ENCODE measurements around the gene HECW1.

The HECW1 gene

DNA sequence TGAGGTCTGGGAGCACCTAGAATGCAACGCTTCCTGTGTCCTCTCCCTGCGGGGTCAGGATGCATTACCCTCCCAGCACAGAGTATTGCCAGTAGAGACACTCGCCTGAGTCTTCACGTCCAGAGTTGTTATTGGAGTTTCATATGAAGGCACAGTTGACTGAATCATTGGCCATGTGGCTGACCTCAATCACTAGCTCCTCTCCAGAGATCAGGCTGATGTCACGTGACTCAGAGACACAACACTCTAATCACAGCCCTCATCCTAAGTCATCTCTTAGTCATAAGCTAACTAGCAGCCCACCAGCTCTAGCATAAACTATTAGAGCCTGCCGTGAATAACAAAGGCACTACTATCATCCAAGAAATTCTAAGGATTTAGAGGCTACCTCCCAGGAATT is 107.8 kb downstream of the HECW1 start:
- no peak for TF ChIP-seq ZNF274 (IDR thresholded peaks at IDR 0.05; ENCODE audit: low read depth, low read length)
- H3K4me3 ChIP-seq (ENCODE audit: low read length) = no peak overlapping the region

- TF ChIP-seq ZNF274 (IDR thresholded peaks at IDR 0.05; ENCODE audit: low read depth, low read length) = no peak
- no peak overlapping the region for H3K4me3 ChIP-seq (ENCODE audit: low read length)
These were observed 108.3 kb downstream of the HECW1 start for GRCh38 chr7:43220742-43221141.

DNA sequence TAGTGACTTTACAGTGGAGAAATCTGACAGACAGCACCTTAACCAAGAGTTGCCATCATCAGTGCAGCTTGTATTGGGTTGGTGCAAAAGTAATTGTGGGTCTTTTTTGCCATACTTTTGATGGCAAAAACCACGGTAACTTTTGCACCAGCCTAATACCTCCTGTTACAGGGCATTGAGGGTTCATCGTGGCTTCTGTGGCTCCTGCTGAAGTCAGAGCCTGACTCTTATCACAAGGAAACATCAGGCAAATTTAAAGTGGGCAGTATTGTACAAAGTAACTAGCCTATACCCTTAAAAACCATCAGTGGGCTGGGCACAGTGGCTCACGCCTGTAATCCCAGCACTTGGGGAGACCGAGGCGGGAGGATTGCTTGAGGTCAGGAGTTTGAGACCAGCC is 117.4 kb downstream of the HECW1 start:
- no peak for TF ChIP-seq ZNF274 (IDR thresholded peaks at IDR 0.05; ENCODE audit: low read depth, low read length)
- no peak overlapping the region for H3K4me3 ChIP-seq (ENCODE audit: low read length)

DNA sequence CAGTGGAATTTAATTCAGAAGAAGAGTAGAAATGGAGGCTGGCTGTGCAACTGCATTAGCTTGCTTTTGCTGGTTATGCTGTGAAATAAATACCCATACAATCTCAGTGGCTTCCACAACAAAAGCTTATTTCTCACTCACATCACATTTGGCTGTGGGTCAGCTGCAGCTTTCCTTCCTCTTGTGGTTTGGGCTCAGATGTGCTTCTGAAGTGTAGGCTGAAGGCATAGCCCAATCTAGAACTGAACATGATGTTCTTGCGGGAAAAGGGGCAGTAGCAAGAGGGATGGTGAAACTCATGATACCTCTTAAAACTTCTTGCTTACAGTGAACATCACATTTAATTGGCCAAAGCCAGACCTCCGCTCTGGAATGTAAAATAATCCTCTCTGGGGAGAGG is 119.9 kb downstream of the HECW1 start:
- no peak overlapping the region for H3K4me3 ChIP-seq (ENCODE audit: low read length)
- no peak for TF ChIP-seq ZNF274 (IDR thresholded peaks at IDR 0.05; ENCODE audit: low read depth, low read length)

DNA sequence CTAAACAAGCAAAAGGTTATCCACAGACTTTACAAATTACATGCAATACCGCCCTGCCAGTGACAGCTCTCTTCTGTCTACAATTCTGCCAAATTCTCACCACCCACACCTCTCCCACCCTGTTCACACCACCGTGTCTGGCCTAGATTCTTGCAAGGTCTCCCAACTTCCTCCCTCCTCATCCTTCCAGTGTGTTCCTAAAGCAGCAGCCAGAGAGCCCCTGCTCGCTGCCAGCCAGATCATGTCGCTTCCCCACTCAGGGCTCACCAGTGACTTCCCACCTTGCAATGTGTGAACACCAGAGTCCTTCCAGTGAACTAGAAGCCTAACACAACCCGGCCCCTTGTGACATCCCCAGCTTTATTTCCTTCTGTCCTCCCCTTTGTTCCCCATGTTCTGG is 121.6 kb downstream of the HECW1 start:
- TF ChIP-seq ZNF274 (IDR thresholded peaks at IDR 0.05; ENCODE audit: low read depth, low read length) = no peak

DNA sequence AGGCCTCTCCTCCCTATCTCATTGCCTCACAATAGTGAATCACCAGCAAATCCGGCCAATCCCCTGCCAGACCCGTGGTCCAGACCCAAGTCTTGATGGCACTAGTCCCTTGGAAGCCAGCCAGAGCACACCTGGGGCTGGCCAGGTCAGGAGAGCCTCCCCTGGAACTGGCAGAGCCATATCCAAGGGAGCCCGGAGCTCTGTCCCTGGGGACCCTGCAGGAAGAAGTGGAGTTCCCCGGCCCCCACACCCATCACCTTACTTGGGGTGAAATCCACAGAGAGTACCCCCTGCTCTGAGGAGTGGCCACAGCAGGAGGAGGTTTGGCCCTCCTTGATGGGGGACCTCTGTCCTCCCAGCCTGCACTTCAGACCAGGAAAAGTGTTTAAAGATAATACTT is 122.5 kb downstream of the HECW1 start:
- no peak overlapping the region for H3K4me3 ChIP-seq (ENCODE audit: low read length)
- no peak for TF ChIP-seq ZNF274 (IDR thresholded peaks at IDR 0.05; ENCODE audit: low read depth, low read length)

More for the DNA sequence above, 121.6 kb downstream of the HECW1 start:
- no peak overlapping the region for H3K4me3 ChIP-seq (ENCODE audit: low read length)

- no peak overlapping the region for H3K4me3 ChIP-seq (ENCODE audit: low read length)
- no peak for TF ChIP-seq ZNF274 (IDR thresholded peaks at IDR 0.05; ENCODE audit: low read depth, low read length)
These were observed 128.1 kb downstream of the HECW1 start for GRCh38 chr7:43240565-43240964.

- no peak overlapping the region for H3K4me3 ChIP-seq (ENCODE audit: low read length)
- TF ChIP-seq ZNF274 (IDR thresholded peaks at IDR 0.05; ENCODE audit: low read depth, low read length) = no peak
These were observed 130.3 kb downstream of the HECW1 start for GRCh38 chr7:43242628-43243255.

DNA sequence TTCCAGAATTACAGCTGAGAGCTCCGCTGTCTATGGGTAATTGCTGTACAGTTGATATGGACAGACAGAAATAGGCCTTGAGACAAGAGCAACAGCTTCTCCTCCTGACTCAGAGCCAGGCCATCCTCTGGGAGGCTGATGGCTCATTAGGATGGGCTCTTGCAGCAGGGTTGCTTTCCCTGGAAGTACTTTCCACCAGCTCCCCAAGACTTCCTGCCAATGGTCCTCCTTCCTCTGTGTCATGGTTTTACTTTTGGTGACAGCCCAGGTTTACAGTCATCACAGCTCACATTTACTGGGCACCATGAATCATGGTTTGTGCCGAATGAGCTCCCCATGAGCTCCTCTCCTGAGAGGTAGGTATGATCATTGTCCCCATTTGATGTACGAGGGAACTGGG is 131.8 kb downstream of the HECW1 start:
- H3K4me3 ChIP-seq (ENCODE audit: low read length) = no peak overlapping the region
- TF ChIP-seq ZNF274 (IDR thresholded peaks at IDR 0.05; ENCODE audit: low read depth, low read length) = no peak

DNA sequence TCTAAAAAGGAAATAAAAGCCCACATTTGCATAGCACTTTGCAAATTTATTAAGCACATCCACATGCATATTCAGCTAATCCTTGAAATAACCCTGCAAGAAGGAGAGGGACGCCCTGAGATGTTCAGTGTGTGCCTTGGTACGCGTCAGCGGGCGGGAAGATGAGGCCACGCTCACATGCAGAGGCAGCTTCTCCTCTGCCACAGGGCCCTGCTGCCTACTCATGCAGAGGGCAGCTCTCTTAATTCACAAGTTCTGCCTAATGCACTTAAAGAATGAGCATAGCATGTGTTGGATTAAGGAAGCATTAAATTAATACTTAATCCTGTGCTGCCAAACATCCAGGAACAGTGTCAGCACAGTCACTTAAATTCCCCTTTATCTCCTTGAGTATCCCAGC is 132.3 kb downstream of the HECW1 start:
- H3K4me3 ChIP-seq (ENCODE audit: low read length) = no peak overlapping the region
- TF ChIP-seq ZNF274 (IDR thresholded peaks at IDR 0.05; ENCODE audit: low read depth, low read length) = no peak

DNA sequence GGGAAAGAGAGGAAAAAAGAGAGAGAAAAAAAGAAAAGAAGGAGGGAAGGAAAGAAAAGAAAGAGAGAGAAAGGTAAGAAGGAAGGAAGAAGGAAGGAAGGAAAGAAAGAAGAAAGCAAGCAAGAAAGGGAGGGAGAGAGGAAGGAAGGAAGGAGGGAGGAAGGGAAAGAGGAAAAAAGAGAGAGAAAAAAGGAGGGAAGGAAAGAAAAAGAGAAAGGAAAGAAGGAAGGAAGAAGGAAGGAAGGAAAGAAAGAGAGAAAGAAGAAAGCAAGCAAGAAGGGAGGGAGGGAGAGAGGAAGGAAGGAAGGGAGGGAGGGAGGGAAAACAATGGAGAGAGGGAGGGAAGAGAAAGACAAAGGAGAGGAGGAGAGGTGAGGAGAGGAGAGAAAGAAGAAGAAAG is 135.3 kb downstream of the HECW1 start:
- no peak for TF ChIP-seq ZNF274 (IDR thresholded peaks at IDR 0.05; ENCODE audit: low read depth, low read length)
- no peak overlapping the region for H3K4me3 ChIP-seq (ENCODE audit: low read length)

DNA sequence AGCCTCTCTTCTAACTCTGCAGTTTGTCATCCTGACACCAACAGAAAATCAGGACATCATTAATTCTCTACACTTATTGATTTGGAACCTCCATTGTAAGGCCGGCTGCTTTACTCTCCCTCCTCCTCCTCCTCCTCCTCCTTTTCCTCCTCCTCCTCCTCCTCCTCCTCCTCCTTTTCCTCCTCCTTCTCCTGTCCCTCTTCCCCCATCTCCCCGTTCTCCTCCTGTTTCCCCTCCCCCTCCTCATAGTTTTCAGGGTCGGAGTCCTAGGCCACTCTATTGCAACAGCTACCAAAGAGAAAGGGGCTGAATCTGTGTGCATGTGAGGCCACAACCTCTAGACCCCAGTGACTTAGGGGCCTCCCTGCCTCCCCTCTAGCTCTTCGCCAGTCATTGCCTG is 136.1 kb downstream of the HECW1 start:
- no peak for TF ChIP-seq ZNF274 (IDR thresholded peaks at IDR 0.05; ENCODE audit: low read depth, low read length)
- no peak overlapping the region for H3K4me3 ChIP-seq (ENCODE audit: low read length)

- H3K4me3 ChIP-seq (ENCODE audit: low read length) = no peak overlapping the region
- TF ChIP-seq ZNF274 (IDR thresholded peaks at IDR 0.05; ENCODE audit: low read depth, low read length) = no peak
These were observed 136.7 kb downstream of the HECW1 start for GRCh38 chr7:43248961-43249822.

GRCh38 chr7:43249823-43250145 is 137.3 kb downstream of the HECW1 start:
- no peak overlapping the region for H3K4me3 ChIP-seq (ENCODE audit: low read length)
- no peak for TF ChIP-seq ZNF274 (IDR thresholded peaks at IDR 0.05; ENCODE audit: low read depth, low read length)
